T1000 (cell line): Measurements from ENCODE around the gene PGRMC2.
"Not testable (repeated sequence)": the region's sequence is repeated elsewhere in the genome, so short reads cannot be mapped to it uniquely, and the experiment has no call there.

Experiments used
- DNase-seq: peaks from one replicate; lab custom pipeline; 2025; ENCODE audit warnings: mixed read lengths; lab: John Stamatoyannopoulos, UW

The PGRMC2 gene

DNA sequence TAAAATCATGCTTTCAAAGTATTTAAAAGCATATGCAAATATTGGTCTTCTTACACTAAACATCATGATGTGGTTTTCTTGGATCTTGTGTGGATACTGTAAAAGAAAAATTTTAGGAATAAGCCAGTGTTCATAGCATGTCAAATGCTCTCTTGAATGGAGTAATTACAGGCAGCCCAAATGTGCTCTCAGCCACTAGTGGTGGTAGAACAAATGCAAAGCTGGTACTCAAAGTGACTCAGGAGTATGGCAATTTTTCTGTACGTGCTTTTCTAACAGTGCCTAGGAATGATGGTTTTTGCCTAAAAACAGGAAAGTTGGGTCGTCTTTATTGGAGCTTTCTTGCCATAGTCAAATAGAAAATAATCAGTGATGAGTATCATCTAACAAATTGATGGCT lies 19.9 kb downstream of the PGRMC2 start:
- DNase-seq, result no peak

DNA sequence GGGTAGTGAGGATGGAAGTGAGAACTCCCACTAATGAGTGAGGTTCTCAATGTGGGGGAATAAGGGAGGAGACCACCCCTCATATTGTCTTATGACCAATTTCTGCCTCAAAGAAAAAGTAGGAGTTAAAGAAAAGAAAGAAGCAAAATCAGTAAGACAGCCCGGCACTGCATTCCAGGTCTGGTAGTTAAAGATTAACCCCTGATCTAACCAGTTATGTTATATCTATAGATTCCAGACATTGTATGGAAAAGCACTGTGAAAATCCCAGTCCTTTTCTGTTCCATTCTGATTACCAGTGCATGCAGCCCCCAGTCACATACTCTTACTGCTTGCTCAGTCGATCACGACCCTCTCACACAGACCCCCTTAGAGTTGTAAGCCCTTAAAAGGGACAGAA lies 20.4 kb downstream of the PGRMC2 start:
- DNase-seq, result not testable (repeated sequence)

DNA sequence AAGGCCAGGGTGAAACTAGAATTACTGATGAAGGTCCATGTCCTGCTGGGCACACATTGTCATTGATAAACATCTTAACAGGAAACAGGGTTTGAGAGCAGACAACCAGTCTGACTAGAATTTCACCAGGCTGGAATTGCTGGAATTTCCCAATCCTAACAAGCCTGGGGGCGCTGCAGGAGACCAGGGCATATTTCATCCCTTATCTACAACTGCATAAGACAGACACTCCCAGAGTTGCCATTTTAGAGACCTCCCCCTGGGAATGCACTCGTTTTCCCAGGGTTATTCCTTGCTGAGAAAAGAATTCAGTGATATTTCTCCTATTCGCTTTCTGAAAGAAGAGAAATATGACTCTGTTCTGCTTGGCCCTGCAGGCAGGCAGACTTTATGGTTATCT lies 22.1 kb downstream of the PGRMC2 start:
- not testable (repeated sequence) for DNase-seq

DNA sequence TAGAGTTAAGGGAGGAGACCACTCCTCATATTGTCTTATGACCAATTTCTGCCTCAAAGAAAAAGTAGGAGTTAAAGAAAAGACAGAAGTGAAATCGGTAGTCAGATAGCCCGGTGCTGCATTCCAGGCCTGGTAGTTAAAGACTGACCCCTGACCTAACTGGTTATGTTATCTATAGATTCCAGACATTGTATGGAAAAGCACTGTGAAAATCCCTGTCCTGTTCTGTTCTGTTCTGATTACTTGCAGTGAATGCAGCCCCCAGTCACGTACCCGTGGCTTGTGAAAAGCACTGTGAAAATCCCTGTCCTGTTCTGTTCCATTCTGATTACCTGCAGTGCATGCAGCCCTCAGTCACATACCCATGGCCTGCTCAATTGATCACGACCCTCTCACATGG lies 27.7 kb downstream of the PGRMC2 start:
- DNase-seq, result not testable (repeated sequence)

DNA sequence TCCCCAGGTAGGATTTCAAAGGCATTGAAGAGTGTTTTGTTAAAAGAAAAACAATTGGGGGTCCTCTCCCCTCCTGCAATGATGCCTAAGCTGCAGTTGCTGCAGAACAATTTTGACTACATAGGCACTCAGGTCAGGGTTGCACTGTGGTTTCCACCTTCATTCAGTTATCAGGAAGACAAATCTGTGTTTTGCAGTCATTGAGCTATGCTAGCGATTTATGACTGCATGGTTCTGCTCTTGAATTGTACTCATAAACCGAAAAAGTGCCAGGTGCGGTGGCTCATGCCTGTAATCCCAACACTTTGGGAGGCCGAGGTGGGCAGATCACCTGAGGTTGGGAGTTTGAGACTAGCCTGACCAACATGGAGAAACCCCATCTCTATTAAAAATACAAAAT lies 29.4 kb downstream of the PGRMC2 start:
- DNase-seq, result not testable (repeated sequence)

DNA sequence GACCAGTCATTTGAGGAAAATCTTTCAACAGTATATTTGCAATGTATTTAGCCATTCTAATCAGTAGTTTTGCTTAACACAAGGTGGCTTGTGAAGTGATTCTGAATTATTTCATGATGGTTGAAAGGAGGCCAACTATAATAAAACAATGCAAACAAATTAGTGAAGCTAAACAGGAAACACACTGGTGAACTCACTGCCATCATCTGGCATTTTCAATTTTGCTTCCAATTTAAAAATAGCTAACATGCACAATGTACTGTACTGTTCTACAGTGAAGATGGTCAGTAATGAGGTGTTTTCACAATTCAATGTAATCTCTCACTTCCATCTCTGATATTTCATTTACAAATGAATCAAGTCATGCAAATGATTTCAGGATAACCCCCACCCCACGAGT lies 31.1 kb downstream of the PGRMC2 start:
- no peak for DNase-seq

DNA sequence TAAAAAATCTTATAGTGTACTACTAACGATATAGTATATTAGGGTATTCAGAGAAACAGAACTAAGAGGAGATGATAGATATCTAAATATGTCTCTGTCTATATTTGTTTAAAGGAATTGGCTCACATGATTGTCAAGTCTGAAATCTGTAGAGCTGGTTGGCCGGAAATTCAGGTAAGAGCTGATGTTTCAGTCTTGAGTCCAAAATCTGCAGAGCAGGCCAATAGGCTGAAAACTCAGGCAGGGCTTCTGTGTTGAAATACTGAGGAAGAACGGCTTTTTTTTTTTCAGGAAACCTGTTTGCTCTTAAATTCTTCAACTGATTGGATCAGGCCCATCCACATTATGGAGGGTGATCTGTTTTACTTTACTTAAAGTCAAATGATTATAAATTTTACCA lies 31.7 kb downstream of the PGRMC2 start:
- DNase-seq, result no peak

DNA sequence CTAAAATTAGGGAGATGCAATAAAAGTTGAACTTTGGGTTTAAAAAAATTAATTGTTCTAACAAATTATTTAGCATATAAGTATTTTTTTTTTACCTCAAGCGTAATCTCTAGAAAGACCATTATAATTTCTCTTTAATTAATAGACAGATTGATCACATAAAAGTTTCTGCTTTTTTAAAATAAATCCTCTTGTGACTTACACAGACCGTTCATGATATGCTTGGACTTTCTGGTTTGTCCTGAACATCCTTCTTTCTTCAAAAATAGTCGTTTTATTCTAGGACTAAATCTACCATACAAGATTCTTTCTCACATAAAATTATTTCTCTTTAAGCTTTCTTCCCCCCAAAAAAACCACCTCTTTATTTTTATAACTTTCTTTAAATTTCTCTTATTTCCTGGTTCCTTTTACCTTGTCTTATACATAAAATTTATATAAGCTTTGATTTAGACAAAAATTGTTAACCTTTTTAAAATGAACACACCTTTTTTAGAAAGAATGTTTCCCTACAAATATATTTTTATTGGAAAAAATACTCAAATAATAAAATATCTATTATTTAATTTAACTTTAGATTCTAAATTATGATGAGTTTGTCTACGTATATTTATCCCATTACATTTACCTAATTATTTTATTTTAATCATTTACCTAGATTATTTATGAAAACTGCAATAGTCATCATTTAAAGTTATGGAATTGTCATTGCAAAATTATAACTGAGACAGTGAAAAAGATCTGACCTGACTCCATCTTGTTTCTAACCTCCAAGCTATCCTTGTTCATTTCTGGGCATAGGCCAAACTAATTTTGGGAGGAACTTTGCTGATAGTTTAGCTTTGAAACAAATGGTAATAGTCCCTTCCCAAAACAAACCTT lies 37.6 kb downstream of the PGRMC2 start:
- no peak for DNase-seq

DNA sequence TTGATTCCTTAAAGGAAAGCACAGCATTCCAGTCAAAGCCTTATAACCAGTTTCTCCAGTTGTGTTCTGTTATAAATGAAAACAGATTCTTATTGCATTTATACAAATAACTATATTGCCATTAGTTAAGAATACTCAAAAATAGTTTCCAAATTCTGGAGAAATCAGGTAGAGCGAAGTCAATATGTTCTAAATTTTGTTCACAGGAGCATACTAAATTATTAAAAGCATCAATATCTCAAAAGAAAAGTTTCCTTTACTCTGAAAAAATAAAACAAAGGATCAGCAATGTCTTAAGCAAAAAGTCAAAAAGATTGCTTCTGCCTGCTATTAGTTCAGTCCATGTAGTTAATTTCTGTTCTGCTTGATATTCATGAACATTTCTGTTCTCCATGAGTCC lies 39.7 kb downstream of the PGRMC2 start:
- no peak for DNase-seq

DNA sequence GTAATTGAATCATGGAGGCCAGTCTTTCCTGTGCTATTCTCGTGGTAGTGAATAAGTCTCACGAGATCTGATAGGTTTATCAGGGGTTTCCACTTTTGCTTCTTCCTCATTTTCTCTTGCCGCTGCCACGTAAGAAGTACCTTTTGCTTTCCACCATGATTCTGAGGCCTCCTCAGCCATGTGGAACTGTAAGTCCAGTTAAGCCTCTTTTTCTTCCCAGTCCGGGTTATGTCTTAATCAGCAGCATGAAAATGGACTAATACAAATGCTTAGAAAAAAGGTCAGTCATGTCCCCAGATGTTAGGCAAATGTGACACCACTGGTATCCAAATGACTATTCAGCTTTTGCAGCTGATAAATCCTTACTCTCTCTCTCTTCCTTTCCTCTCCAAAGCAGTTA lies 42.2 kb downstream of the PGRMC2 start:
- not testable (repeated sequence) for DNase-seq

DNA sequence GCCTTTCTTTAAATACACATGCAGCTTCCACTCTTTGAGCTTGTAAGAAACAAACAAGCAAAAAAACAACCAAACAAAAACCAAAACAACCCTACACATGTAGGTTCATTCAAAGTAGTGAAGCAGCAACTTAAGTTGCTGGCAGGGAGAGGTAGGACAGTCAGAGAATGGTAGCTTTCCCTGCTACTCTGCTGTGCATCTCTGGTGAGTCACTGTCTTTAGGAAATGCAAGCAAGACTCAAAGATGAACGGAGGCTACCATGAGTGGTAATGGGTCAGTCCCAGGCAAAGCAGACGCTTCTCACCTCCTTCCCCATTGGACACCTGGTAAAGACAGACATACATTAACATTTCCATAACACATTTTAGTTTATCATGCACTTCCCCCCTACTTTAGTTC lies 43.2 kb downstream of the PGRMC2 start:
- DNase-seq, result no peak

DNA sequence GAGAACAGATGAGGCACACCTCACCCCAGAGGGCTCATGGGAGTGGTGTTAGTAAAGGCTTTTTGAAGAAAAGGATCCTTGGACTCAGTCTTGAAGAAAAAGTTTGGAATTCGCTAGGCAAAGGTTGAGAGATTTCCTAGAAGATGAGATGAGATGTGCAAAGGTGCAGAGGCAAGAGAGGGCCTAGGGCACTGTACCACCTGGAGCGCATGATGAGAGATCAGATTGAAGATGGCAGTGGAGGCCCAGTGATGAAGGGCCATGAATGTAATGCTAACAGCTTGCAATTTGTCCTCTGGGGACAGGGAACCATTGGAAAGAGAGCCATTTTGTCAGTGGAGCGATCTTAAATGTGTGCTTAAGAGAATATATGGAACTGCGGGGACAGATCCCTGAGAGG lies 45.0 kb downstream of the PGRMC2 start:
- no peak for DNase-seq

DNA sequence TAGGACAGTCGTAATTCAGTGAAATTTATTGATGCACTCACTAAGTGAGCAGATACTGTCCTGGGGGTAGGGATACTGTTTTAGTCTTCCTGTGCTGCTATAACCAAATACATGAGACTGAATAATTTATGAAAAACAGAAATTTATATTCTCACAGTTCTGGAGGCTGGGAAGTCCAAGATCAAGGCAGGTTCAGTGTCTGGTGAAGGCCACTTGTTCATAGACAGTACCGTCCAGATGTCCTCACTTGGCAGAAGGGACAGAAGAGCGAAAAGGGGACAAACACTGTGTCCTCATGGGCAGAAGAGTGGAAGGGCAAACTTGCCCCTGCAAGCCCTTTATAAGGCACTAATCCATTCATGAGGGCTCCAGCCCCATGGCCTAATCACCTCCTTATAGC lies 45.6 kb downstream of the PGRMC2 start:
- DNase-seq, result no peak

DNA sequence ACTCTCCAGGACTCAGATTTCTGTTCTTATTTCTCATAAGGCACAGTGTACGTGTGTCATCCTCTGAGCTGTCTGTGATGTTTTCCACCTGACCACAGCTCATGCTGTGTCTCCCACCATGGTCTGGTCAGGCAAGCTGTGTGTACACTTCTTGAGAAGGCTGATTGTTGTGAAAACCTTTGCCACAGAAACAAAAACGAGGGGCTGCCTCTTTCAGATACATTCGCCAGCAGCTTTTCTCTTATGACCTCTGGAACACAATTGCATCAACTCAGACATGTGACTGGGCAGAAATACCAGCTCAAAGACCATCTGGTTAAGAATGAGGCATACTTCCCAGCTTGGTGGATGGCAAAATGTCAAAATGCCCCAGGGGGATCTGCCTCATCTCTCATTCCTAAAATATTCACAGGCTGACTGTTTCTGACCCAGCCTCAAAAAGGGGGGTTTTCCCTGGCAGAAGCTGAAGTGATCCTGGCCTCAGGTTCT lies 46.1 kb downstream of the PGRMC2 start:
- peak; percentile 87 for DNase-seq

DNA sequence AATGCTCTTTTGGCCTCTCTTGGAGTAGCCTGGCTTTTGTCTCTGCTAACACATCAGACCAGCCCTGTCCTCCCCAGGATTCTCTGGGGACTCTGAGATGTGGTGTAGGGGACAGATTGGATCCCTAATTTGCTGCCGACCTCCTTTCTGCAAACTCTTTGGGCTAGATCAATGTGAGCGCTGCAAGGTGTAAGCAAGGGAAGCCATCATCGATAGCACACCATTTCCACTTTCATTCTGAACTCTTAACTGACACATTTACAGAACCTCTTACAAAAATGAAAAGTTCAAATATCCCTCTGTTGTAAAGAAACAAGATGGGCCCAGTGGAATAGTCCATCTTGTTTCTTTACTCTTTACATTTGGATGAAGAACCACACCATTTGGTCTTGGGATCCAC lies 46.6 kb downstream of the PGRMC2 start:
- DNase-seq, result no peak

DNA sequence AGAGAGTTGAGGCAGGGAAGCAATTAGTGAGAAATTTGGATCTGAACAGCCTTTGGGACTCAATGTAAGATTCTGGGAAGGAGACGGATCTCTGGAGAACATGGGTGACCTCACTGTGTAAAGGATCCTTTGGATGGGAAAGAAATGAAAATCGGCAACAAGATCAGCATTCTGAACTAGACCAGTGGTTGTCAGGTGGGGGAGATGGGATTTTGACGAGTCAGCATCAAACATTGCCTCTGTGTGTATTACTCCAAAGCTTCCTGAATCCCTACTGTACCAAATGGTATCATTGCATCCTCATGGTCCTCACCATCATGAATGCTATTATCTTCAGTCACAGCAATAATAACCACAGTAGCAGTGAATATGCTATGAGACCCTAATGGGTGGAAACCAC lies 52.8 kb downstream of the PGRMC2 start:
- DNase-seq, result no peak

DNA sequence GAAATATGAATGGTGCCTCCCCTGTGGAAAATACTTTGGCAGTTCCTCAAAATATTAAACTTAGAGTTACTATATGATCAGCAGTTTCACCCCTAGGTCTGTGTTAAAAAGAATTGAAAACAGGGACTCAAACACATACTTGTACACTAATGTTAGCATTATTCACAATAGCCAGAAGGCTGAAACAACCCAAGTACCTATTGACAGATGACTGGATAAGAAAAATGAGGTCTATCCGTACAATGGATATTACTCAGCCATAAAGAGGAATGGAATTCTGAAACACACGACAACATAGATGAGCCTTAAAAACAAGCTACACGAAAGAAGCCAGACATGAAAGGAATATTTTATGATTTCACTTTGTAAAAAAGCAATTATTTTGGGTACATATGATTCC lies 54.9 kb downstream of the PGRMC2 start:
- no peak for DNase-seq

DNA sequence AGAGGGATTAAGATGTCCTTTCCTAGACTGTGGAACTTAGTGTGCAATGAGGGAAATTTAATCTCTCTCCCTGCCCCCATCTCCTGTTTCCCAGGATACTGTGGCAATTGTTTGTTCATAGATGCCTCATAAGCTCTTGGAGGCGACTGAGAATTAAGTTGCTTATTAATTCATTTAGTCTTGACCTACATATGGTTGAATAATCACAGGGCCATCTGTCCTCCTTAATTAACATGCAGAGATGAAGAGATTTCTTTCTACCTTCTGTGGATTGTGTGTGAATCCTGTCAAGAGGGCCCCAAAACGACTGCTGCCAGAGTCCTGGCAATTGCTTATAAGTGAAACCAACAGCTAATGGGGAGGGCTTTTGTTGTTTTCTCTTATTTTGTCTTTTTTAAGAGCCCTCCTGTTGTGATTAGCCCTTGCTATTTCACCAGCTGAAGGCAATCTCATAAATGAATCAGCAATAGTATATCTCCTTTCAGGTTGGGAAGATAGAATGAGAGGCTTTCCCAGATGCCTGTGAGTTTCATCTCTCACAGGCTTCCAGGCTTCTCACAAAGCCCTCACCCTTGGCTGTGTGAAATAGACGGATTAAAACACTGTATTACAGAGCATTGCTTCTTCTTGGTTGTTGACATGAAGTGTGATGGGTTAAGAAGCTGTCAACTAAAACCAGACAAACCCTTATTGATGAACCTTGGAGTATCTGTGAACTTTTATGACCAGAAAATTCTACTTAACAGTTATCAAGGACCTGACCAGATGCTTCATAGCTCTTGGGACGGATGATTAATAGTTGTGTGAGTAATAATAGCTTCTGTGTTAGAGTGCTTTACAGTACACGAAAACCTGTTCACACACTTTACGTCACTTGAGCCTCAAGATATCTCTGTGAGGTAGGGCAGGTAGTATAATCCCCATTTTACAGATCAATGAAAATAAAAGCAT lies 58.5 kb downstream of the PGRMC2 start:
- DNase-seq, result no peak

DNA sequence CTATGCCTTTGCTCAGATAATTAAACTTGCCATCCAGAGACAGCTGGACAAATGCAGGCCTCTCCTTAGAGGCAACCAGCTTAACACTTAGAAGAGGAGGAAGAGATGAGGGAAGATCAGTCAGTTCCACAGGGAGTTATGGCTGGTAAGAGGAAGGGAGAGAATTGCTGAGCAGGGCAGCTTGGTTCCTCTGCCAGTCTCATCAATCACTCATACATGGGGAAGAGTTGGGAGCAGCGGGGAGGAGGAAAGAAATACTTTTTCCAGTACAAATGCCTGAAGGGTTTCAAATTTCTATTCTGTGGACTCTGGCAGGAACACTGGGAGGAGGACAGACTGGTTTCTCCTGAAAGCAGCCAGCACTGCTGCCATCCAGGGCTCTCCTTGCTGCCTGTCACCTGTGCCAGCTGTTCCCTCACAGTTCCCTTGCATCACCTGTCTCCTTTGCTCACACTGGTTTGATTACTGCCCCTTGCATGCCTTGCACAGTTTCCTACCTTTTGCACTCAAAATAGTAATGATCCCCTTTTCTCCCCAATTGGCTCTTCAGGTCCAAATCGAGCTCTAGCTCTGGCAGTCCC lies 59.5 kb downstream of the PGRMC2 start:
- DNase-seq, result no peak

DNA sequence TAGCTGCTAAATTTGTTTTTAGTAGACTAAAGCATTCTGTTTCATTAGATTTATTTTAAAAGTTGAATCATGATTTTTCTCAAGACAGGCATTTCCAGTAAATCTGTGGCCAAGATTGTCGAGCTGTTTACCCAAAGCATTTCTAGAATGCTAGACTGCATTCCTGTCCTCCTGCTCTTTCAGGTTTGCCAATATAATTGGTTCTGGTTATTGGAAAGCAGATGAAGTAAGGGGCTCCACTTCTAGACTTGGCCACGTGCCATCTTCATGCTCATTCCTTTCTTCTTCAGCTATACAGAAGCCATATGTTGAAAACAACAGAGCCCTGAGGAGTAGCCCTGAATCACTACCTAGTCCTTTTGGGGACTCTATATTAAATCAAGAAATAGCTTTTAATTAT lies 62.5 kb downstream of the PGRMC2 start:
- no peak for DNase-seq

DNA sequence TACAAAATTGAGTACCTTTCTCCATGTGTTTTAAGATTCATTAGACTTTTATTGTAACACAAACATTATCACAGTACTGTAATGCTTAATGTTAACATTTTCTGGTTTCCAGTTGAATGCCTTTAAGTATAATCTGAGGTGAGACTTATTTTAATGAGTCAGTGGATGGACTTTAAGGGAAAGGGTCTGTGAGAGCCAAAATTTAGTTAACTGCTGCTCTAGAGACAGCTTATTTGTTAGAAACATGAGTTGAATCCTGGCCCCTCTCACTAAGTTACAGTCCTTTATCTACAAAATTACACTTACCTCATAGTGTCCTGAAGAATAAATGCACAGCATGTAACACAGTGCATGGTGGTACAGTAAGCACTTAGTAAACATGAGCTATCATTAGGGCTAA lies 66.0 kb downstream of the PGRMC2 start:
- no peak for DNase-seq
